ENCODE data around the gene OR1A1.
"Not testable (repeated sequence)": the region's sequence is repeated elsewhere in the genome, so short reads cannot be mapped to it uniquely, and the experiment has no call there.

GRCh38 chr17:3249013-3249412 is 41.5 kb downstream of the OR1A1 start:
- TF ChIP-seq, protein P1, sequence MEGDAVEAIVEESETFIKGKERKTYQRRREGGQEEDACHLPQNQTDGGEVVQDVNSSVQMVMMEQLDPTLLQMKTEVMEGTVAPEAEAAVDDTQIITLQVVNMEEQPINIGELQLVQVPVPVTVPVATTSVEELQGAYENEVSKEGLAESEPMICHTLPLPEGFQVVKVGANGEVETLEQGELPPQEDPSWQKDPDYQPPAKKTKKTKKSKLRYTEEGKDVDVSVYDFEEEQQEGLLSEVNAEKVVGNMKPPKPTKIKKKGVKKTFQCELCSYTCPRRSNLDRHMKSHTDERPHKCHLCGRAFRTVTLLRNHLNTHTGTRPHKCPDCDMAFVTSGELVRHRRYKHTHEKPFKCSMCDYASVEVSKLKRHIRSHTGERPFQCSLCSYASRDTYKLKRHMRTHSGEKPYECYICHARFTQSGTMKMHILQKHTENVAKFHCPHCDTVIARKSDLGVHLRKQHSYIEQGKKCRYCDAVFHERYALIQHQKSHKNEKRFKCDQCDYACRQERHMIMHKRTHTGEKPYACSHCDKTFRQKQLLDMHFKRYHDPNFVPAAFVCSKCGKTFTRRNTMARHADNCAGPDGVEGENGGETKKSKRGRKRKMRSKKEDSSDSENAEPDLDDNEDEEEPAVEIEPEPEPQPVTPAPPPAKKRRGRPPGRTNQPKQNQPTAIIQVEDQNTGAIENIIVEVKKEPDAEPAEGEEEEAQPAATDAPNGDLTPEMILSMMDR (IDR thresholded peaks at IDR 0.05): not testable (repeated sequence)
- not testable (repeated sequence) for TF ChIP-seq POLR2A (IDR thresholded peaks at IDR 0.05)

Data from right lobe of liver (tissue), 4 donors.